IMR-90 (cell line): ENCODE results near the gene MEIS3. TPM values are rescaled to one million over a fixed set of nuclear protein-coding genes. Genes with fewer than 3 reads are reported as not detected.

Experiments
- ATAC-seq: fragments of 200-7000 bp; cut with Tn5 transposase; 2 replicates; pipeline ENCODE4 v1.9.1; 2020; ENCODE audit warnings: low read depth, mild to moderate bottlenecking, moderate library complexity
- BruUV-seq: library from RNA; stranded (reverse); fragments of 400-500 nt; replicated peaks from 2 replicates; lab custom pipeline; 2021; lab: Mats Ljungman, UMichigan
- CTCF ChIA-PET: fragments of 300-600 bp; formaldehyde crosslinking; extraction: SDS; loops from one replicate; lab custom pipeline; 2021; ENCODE audit warnings: antibody characterized with exemption; lab: Yijun Ruan, JAX
- POLR2A ChIA-PET: fragments of 300-600 bp; sonication (Branson Sonifier 250); formaldehyde crosslinking; loops from one replicate; lab custom pipeline; 2022; ENCODE audit warnings: antibody characterized with exemption; ENCODE audit not compliant: unreplicated experiment; lab: Charles Lee
- DNase-seq: peaks from one replicate; pipeline ENCODE4 v3.0.0; 2013
- H2AFZ ChIP-seq: replicated peaks from 2 replicates; pipeline ENCODE3; 2013; ENCODE audit warnings: low read length, mild to moderate bottlenecking; ENCODE audit not compliant: poor library complexity
- H2AK5ac ChIP-seq: 2 replicates; pipeline ENCODE4 v1.6.1; 2013; ENCODE audit warnings: low read depth, low read length, inconsistent platforms
- H2AK9ac ChIP-seq: replicated peaks from 2 replicates; pipeline ENCODE3; 2013; ENCODE audit warnings: mild to moderate bottlenecking, low read depth, low read length, moderate library complexity; ENCODE audit not compliant: poor library complexity
- H2BK120ac ChIP-seq: 2 replicates; pipeline ENCODE4 v1.6.1; 2013; ENCODE audit warnings: low read depth, low read length, inconsistent platforms
- H2BK15ac ChIP-seq: 3 replicates; pipeline ENCODE4 v1.6.1; 2013; ENCODE audit warnings: low read depth, low read length, inconsistent platforms
- H2BK20ac ChIP-seq: 2 replicates; pipeline ENCODE4 v1.6.1; 2013; ENCODE audit warnings: low read depth, mild to moderate bottlenecking, inconsistent platforms, low read length, moderate library complexity
- H2BK5ac ChIP-seq: 2 replicates; pipeline ENCODE4 v1.6.1; 2013; ENCODE audit warnings: mild to moderate bottlenecking, low read depth, low read length, inconsistent platforms; ENCODE audit not compliant: poor library complexity, severe bottlenecking
- H3K14ac ChIP-seq: replicated peaks from 2 replicates; pipeline ENCODE4 v1.6.1; 2013; ENCODE audit warnings: low read depth, low read length, inconsistent platforms
- H3K18ac ChIP-seq: 2 replicates; pipeline ENCODE4 v1.6.1; 2013; ENCODE audit warnings: low read depth, low read length, control low read depth
- H3K23ac ChIP-seq: 2 replicates; pipeline ENCODE4 v1.6.1; 2013; ENCODE audit warnings: low read depth, low read length, inconsistent platforms
- H3K27ac ChIP-seq: 2 replicates; pipeline ENCODE4 v1.5.1; 2013; ENCODE audit warnings: mild to moderate bottlenecking, control low read depth, low read length; ENCODE audit not compliant: insufficient read depth
- H3K27me3 ChIP-seq: 2 replicates; pipeline ENCODE4 v1.6.1; 2013; ENCODE audit warnings: low read length; ENCODE audit not compliant: control insufficient read depth, insufficient read depth
- H3K36me3 ChIP-seq: 2 replicates; pipeline ENCODE4 v1.6.1; 2013; ENCODE audit warnings: low read length, mixed read lengths; ENCODE audit not compliant: control insufficient read depth, insufficient read depth
- H3K4ac ChIP-seq: 2 replicates; pipeline ENCODE4 v1.6.1; 2013; ENCODE audit warnings: low read depth, low read length, inconsistent platforms
- H3K4me1 ChIP-seq: 2 replicates; pipeline ENCODE4 v1.6.1; 2013; ENCODE audit warnings: low read length, mixed read lengths; ENCODE audit not compliant: control insufficient read depth, insufficient read depth
- H3K4me2 ChIP-seq: 2 replicates; pipeline ENCODE4 v1.6.1; 2013; ENCODE audit warnings: low read depth, mild to moderate bottlenecking, control low read depth, low read length, moderate library complexity
- H3K4me3 ChIP-seq: 2 replicates; pipeline ENCODE4 v1.5.1; 2013; ENCODE audit warnings: low read depth, mild to moderate bottlenecking, control low read depth, low read length, moderate library complexity; ENCODE audit not compliant: insufficient read depth
- H3K56ac ChIP-seq: 2 replicates; pipeline ENCODE4 v1.6.1; 2013; ENCODE audit warnings: low read length, inconsistent platforms; ENCODE audit not compliant: insufficient read depth; ENCODE audit errors: extremely low read depth
- H3K79me1 ChIP-seq, 2 experiments: 2 replicates each; pipeline ENCODE4 v1.6.1; 2013; ENCODE audit warnings: low read length in 2 of 2, inconsistent platforms in 1 of 2, low read depth in 1 of 2
- H3K9ac ChIP-seq: 2 replicates; pipeline ENCODE4 v1.6.1; 2013; ENCODE audit warnings: low read depth, low read length, control low read depth
- H3K9me1 ChIP-seq: 2 replicates; pipeline ENCODE4 v1.6.1; 2013; ENCODE audit warnings: low read length, inconsistent platforms; ENCODE audit not compliant: insufficient read depth
- H3K9me3 ChIP-seq: 2 replicates; pipeline ENCODE4 v1.6.1; 2013; ENCODE audit warnings: low read length; ENCODE audit not compliant: control insufficient read depth, insufficient read depth
- H4K20me1 ChIP-seq: 2 replicates; pipeline ENCODE4 v1.6.1; 2013; ENCODE audit warnings: low read length, inconsistent platforms; ENCODE audit not compliant: insufficient read depth
- H4K5ac ChIP-seq: 2 replicates; pipeline ENCODE4 v1.6.1; 2013; ENCODE audit warnings: mild to moderate bottlenecking, low read depth, low read length, control low read depth
- H4K8ac ChIP-seq, 2 experiments: 2 replicates each; pipeline ENCODE4 v1.6.1; 2013; ENCODE audit warnings: low read depth in 2 of 2, low read length in 2 of 2, control low read depth in 1 of 2, inconsistent platforms in 1 of 2
- H4K91ac ChIP-seq: 2 replicates; pipeline ENCODE4 v1.6.1; 2013; ENCODE audit warnings: low read depth, low read length, inconsistent platforms; ENCODE audit not compliant: insufficient read depth
- CEBPB ChIP-seq: IDR thresholded peaks from 2 replicates; pipeline ENCODE4 v1.6.1; 2012; ENCODE audit warnings: low read depth, low read length, improper control_type of control experiment
- WGBS, 2 experiments: methylation state at CpG; one replicate each; pipeline versions ENCODE4 v1.1.5 to v1.1.7; 2013; ENCODE audit warnings: missing lambda C conversion rate in 2 of 2; ENCODE audit not compliant: insufficient read length in 1 of 2; ENCODE audit errors: extremely low coverage in 2 of 2; 5-methylcytosine and 5-hydroxymethylcytosine counted together
- dilution Hi-C: fragments of 300-500 bp; cut with HindIII; formaldehyde crosslinking; loops from one replicate; pipeline ENCODE4 v1.14.3; 2018; ENCODE audit warnings: low sequenced_read_pairs; ENCODE audit not compliant: unreplicated experiment
- in situ Hi-C: fragments of 300-500 bp; cut with MboI; formaldehyde crosslinking; loops from 3 replicates; pipeline ENCODE4 v1.14.3; 2019; ENCODE audit warnings: low sequenced_read_pairs, inconsistent platforms, mixed read lengths
- intact Hi-C: fragments of 100-400 bp; cut with micrococcal nuclease; formaldehyde crosslinking; loops from 2 replicates; pipeline ENCODE4 v1.10.0; 2022
- polyA plus RNA-seq, 3 experiments: library from polyadenylated mRNA; depleted of rRNA; stranded (reverse); fragments of >200 nt; gene quantifications; 2 replicates each; pipeline ENCODE4 v1.2.3, GENCODE V29; 2012; ENCODE audit warnings: low replicate concordance in 1 of 3
- total RNA-seq: library from RNA; depleted of rRNA; stranded (reverse); fragments of >200 nt; gene quantifications from 2 replicates; pipeline ENCODE4 v1.2.3, GENCODE V29; 2012
- TF ChIP-seq, protein P1 (sequence below): fragments of 150-350 bp; IDR thresholded peaks from 2 replicates; pipeline ENCODE4 v1.6.1; 2017; ENCODE audit warnings: mild to moderate bottlenecking, antibody characterized with exemption, low read length, low read depth
- TF ChIP-seq, protein P2 (sequence below): conservative IDR thresholded peaks from 2 replicates; pipeline ENCODE4 v1.5.1; 2012; ENCODE audit warnings: mild to moderate bottlenecking, low read depth, low read length, improper control_type of control experiment

MEIS3 gene
- total and polyA plus RNA-seq, 2 of the 4 experiments (the other 2 are of a cell fraction), result 32.4 to 33.0 TPM

DNA sequence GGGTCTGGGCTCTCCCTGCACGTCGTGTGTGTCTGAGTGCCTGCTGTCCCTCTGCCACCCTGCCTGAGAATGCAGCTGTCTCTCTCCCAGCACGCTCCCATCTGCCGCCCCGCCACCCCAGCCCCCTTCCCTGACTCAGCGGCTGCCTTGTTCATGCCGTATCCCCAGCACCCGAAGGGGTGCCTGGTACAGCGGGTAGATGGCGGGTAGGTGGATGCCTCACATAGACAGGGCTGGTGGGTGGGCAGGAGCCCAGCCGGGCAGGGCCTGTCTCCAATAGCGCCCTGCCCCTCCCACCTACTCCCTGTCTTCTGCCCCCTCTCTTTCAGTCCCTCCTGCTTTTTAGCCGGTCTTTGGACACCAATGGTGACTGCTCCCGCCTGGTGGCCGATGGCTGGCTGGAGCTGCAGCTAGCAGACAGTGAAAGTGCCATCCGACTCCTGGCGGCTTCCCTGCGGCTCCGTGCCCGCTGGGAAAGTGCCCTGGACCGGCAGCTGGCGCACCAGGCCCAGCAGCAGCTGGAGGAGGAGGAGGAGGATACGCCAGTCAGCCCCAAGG, 39.9 kb downstream of the MEIS3 start:
- Histone ChIP-seq H2BK20ac (no peak overlapping the region), H3K9ac (no peak overlapping the region), H3K4me1 (no peaks in the 10 kb centered on the region), H4K5ac (no peak overlapping the region), H3K14ac (no peak overlapping the region), H2AK5ac (no peak overlapping the region), H4K91ac (no peak overlapping the region), H3K4me2 (no peak overlapping the region), H2BK120ac (no peak overlapping the region), H3K36me3 (peaks cover 69% of the 10 kb centered on the region), H2BK15ac (no peak overlapping the region), H3K27me3 (no peaks in the 10 kb centered on the region), H2BK5ac (no peak overlapping the region), H2AK9ac (no peak overlapping the region), H3K27ac (no peak overlapping the region), H3K79me1 (no peaks in the 10 kb centered on the region; a peak in 1 of 4 replicates), H3K9me1 (no peaks in the 10 kb centered on the region), H3K9me3 (no peaks in the 10 kb centered on the region), H3K4ac (no peak overlapping the region), H3K23ac (no peak overlapping the region), H3K18ac (no peak overlapping the region), H2AFZ (no peak overlapping the region), H3K56ac (no peak overlapping the region), H3K4me3 (no peak overlapping the region), H4K20me1 (0 out of 2 replicates have a peak, but pooled peaks cover 7% of the 10 kb centered on the region), H4K8ac (no peak overlapping the region)
- ATAC-seq, result no peak
- intact Hi-C loops, result no loop called here
- CTCF ChIA-PET, result no interaction called here
- BruUV-seq, result no TSS peak
- dilution Hi-C loops, result no loop called here
- no peak for DNase-seq
- 96% methylated on average over 5 of the region's 23 CpGs; no CpG with 5 or more reads in 1 of the 2 experiments for WGBS, 2 experiments
- POLR2A ChIA-PET, result no interaction called here
- in situ Hi-C loops, result no loop called here
- TF ChIP-seq, protein P1, sequence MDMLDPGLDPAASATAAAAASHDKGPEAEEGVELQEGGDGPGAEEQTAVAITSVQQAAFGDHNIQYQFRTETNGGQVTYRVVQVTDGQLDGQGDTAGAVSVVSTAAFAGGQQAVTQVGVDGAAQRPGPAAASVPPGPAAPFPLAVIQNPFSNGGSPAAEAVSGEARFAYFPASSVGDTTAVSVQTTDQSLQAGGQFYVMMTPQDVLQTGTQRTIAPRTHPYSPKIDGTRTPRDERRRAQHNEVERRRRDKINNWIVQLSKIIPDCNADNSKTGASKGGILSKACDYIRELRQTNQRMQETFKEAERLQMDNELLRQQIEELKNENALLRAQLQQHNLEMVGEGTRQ, result no peak
- no peak for TF ChIP-seq CEBPB
- TF ChIP-seq, protein P2, sequence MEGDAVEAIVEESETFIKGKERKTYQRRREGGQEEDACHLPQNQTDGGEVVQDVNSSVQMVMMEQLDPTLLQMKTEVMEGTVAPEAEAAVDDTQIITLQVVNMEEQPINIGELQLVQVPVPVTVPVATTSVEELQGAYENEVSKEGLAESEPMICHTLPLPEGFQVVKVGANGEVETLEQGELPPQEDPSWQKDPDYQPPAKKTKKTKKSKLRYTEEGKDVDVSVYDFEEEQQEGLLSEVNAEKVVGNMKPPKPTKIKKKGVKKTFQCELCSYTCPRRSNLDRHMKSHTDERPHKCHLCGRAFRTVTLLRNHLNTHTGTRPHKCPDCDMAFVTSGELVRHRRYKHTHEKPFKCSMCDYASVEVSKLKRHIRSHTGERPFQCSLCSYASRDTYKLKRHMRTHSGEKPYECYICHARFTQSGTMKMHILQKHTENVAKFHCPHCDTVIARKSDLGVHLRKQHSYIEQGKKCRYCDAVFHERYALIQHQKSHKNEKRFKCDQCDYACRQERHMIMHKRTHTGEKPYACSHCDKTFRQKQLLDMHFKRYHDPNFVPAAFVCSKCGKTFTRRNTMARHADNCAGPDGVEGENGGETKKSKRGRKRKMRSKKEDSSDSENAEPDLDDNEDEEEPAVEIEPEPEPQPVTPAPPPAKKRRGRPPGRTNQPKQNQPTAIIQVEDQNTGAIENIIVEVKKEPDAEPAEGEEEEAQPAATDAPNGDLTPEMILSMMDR, result no peak
